HEK293 (cell line): ENCODE data around the gene PAPOLB.

Experiments
- CTCF ChIA-PET: fragments of 350-600 bp; formaldehyde crosslinking; extraction: SDS; loops from one replicate; lab custom pipeline; 2021; ENCODE audit warnings: antibody characterized with exemption; lab: Yijun Ruan, JAX
- POLR2A ChIA-PET: fragments of 300-600 bp; formaldehyde crosslinking; extraction: SDS; loops from one replicate; lab custom pipeline; 2020; ENCODE audit warnings: antibody characterized with exemption, inconsistent platforms; lab: Yijun Ruan, JAX
- H3K27ac ChIP-seq: fragments of 200-500 bp; sonication (Bioruptor generic); 2 replicates; pipeline ENCODE4 v1.5.1; 2014; ENCODE audit warnings: low read depth, low read length, control low read depth, inconsistent platforms; ENCODE audit errors: extremely low read depth
- H3K36me3 ChIP-seq, 2 experiments: fragments of 200-500 bp in 1 of 2; sonication (Bioruptor generic) in 1 of 2; 1 replicate in 1 of 2; 2 replicates in 1 of 2; pipeline ENCODE4 v1.5.1; 2014 to 2017; ENCODE audit warnings: inconsistent platforms in 2 of 2, low read length in 2 of 2; ENCODE audit not compliant: control insufficient read depth in 2 of 2, insufficient read depth in 1 of 2
- H3K4me1 ChIP-seq: fragments of 200-500 bp; sonication (Bioruptor generic); 2 replicates; pipeline ENCODE4 v1.5.1; 2014; ENCODE audit warnings: mild to moderate bottlenecking, low read length, inconsistent platforms; ENCODE audit not compliant: control insufficient read depth, insufficient read depth
- H3K4me3 ChIP-seq: 2 replicates; pipeline ENCODE4 v1.5.1; 2011; ENCODE audit warnings: low read depth, mild to moderate bottlenecking, control low read depth, low read length, moderate library complexity
- H3K9me3 ChIP-seq: fragments of 200-500 bp; sonication (Bioruptor generic); 2 replicates; pipeline ENCODE4 v1.5.1; 2014; ENCODE audit warnings: low read depth, low read length, inconsistent platforms; ENCODE audit not compliant: control insufficient read depth, insufficient read depth
- KLF10 ChIP-seq: fragments of 450-650 bp; IDR thresholded peaks from 2 replicates; pipeline ENCODE4 v1.5.1; 2018; ENCODE audit warnings: missing biosample characterization, mild to moderate bottlenecking, missing genetic modification characterization
- SP2 ChIP-seq: fragments of 450-650 bp; formaldehyde crosslinking; IDR thresholded peaks from 2 replicates; pipeline ENCODE4 v1.5.1; 2016; ENCODE audit warnings: missing biosample characterization, missing genetic modification characterization
- ZBTB10 ChIP-seq: fragments of 450-650 bp; formaldehyde crosslinking; IDR thresholded peaks from 2 replicates; pipeline ENCODE4 v1.5.1; 2016; ENCODE audit warnings: missing biosample characterization, missing genetic modification characterization
- ZBTB21 ChIP-seq: fragments of 450-650 bp; formaldehyde crosslinking; IDR thresholded peaks from 2 replicates; pipeline ENCODE4 v1.5.1; 2017; ENCODE audit warnings: missing biosample characterization, missing genetic modification characterization
- ZNF155 ChIP-seq: fragments of 450-650 bp; formaldehyde crosslinking; IDR thresholded peaks from 2 replicates; pipeline ENCODE4 v1.5.1; 2016; ENCODE audit warnings: missing biosample characterization, missing genetic modification characterization
- ZNF16 ChIP-seq: fragments of 450-650 bp; formaldehyde crosslinking; IDR thresholded peaks from 2 replicates; pipeline ENCODE4 v1.5.1; 2016; ENCODE audit warnings: low read depth, missing biosample characterization, missing genetic modification characterization
- ZNF184 ChIP-seq: fragments of 450-650 bp; IDR thresholded peaks from 2 replicates; pipeline ENCODE4 v1.5.1; 2018; ENCODE audit warnings: missing biosample characterization, mild to moderate bottlenecking, missing genetic modification characterization
- ZNF2 ChIP-seq: fragments of 450-650 bp; formaldehyde crosslinking; IDR thresholded peaks from 2 replicates; pipeline ENCODE4 v1.5.1; 2016; ENCODE audit warnings: missing biosample characterization, missing genetic modification characterization
- ZNF341 ChIP-seq: fragments of 450-650 bp; formaldehyde crosslinking; IDR thresholded peaks from 2 replicates; pipeline ENCODE4; 2016; ENCODE audit warnings: low read depth, missing biosample characterization, missing genetic modification characterization
- ZNF350 ChIP-seq: fragments of 450-650 bp; formaldehyde crosslinking; IDR thresholded peaks from 2 replicates; pipeline ENCODE4 v1.5.0; 2017; ENCODE audit warnings: missing biosample characterization, mild to moderate bottlenecking, missing genetic modification characterization
- ZNF473 ChIP-seq: fragments of 450-650 bp; formaldehyde crosslinking; IDR thresholded peaks from 2 replicates; pipeline ENCODE4 v1.5.1; 2017; ENCODE audit warnings: missing biosample characterization, missing genetic modification characterization
- ZNF513 ChIP-seq: fragments of 450-650 bp; IDR thresholded peaks from 2 replicates; pipeline ENCODE4 v1.5.1; 2018; ENCODE audit warnings: missing biosample characterization, missing genetic modification characterization
- ZNF521 ChIP-seq: fragments of 450-650 bp; formaldehyde crosslinking; IDR thresholded peaks from 2 replicates; pipeline ENCODE4 v1.5.1; 2017; ENCODE audit warnings: missing biosample characterization, mild to moderate bottlenecking, missing genetic modification characterization
- ZNF658 ChIP-seq: fragments of 450-650 bp; formaldehyde crosslinking; IDR thresholded peaks from 2 replicates; pipeline ENCODE4; 2016; ENCODE audit warnings: missing biosample characterization, missing genetic modification characterization
- ZNF677 ChIP-seq: fragments of 450-650 bp; IDR thresholded peaks from 2 replicates; pipeline ENCODE4 v1.5.0; 2018; ENCODE audit warnings: missing biosample characterization, mild to moderate bottlenecking, missing genetic modification characterization, moderate library complexity
- ZNF692 ChIP-seq: fragments of 450-650 bp; formaldehyde crosslinking; IDR thresholded peaks from 2 replicates; pipeline ENCODE4 v1.5.1; 2016; ENCODE audit warnings: missing biosample characterization, missing genetic modification characterization
- ZNF792 ChIP-seq: fragments of 450-650 bp; formaldehyde crosslinking; IDR thresholded peaks from 2 replicates; pipeline ENCODE4 v1.5.1; 2016; ENCODE audit warnings: missing biosample characterization, missing genetic modification characterization
- ZSCAN4 ChIP-seq: fragments of 450-650 bp; formaldehyde crosslinking; IDR thresholded peaks from 2 replicates; pipeline ENCODE4 v1.5.1; 2017; ENCODE audit warnings: missing biosample characterization, missing genetic modification characterization
- ZXDB ChIP-seq: fragments of 450-650 bp; formaldehyde crosslinking; IDR thresholded peaks from 2 replicates; pipeline ENCODE4 v1.5.1; 2016; ENCODE audit warnings: missing biosample characterization, missing genetic modification characterization
- TF ChIP-seq, protein P1 (sequence below): fragments of 450-650 bp; formaldehyde crosslinking; IDR thresholded peaks from 2 replicates; pipeline ENCODE4 v1.5.1; 2016; ENCODE audit warnings: missing biosample characterization, missing genetic modification characterization
- TF ChIP-seq, protein P2 (sequence below): fragments of 450-650 bp; formaldehyde crosslinking; IDR thresholded peaks from 2 replicates; pipeline ENCODE4 v1.5.1; 2016; ENCODE audit warnings: missing biosample characterization, missing genetic modification characterization
- TF ChIP-seq, protein P3 (sequence below): fragments of 450-650 bp; formaldehyde crosslinking; IDR thresholded peaks from 2 replicates; pipeline ENCODE4 v1.5.1; 2017; ENCODE audit warnings: missing biosample characterization, missing genetic modification characterization

The PAPOLB gene

DNA sequence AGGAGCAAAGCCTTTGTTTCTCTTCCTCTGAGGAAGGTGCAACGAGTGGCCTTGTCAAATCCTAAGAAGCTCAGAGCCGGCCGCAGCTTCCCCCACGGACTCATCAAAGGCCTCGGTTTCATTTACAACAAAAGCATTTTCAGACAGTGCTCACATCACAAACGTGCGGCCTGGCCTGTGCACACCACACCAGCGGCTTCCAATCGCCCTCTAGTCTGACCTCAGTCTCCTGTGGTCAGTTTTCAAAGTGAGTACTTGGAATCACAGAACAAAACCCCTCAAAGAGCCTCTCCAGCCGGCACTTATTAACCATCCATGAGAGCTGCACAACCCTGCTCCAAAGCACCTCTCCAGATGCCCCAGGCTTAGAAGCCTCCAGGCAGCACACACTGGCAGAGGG, 18.4 kb upstream of the PAPOLB start:
- no peak overlapping the region for H3K27ac ChIP-seq
- no peak for TF ChIP-seq ZNF155 (tag by site-specific recombination)
- no peak for TF ChIP-seq SP2 (tag by site-specific recombination)
- TF ChIP-seq, protein P1, sequence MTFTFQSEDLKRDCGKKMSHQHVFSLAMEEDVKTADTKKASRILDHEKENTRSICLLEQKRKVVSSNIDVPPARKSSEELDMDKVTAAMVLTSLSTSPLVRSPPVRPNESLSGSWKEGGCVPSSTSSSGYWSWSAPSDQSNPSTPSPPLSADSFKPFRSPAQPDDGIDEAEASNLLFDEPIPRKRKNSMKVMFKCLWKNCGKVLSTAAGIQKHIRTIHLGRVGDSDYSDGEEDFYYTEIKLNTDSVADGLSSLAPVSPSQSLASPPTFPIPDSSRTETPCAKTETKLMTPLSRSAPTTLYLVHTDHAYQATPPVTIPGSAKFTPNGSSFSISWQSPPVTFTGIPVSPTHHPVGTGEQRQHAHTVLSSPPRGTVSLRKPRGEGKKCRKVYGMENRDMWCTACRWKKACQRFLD (tag by site-specific recombination): no peak
- no peak for TF ChIP-seq ZNF658 (tag by site-specific recombination)
- TF ChIP-seq ZSCAN4 (tag by site-specific recombination): no peak
- TF ChIP-seq ZXDB: no peak
- no peak for TF ChIP-seq ZNF677 (tag by site-specific recombination)
- TF ChIP-seq, protein P2, sequence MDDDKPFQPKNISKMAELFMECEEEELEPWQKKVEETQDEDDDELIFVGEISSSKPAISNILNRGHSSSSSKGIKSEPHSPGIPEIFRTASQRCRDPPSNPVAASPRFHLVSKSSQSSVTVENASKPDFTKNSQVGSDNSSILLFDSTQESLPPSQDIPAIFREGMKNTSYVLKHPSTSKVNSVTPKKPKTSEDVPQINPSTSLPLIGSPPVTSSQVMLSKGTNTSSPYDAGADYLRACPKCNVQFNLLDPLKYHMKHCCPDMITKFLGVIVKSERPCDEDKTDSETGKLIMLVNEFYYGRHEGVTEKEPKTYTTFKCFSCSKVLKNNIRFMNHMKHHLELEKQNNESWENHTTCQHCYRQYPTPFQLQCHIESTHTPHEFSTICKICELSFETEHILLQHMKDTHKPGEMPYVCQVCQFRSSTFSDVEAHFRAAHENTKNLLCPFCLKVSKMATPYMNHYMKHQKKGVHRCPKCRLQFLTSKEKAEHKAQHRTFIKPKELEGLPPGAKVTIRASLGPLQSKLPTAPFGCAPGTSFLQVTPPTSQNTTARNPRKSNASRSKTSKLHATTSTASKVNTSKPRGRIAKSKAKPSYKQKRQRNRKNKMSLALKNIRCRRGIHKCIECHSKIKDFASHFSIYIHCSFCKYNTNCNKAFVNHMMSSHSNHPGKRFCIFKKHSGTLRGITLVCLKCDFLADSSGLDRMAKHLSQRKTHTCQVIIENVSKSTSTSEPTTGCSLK (tag by site-specific recombination): no peak
- no peak for TF ChIP-seq ZNF513 (tag by site-specific recombination)
- no peak for TF ChIP-seq ZNF341
- no peak for TF ChIP-seq ZNF350 (tag by site-specific recombination)
- TF ChIP-seq ZNF473: no peak
- TF ChIP-seq ZNF184: no peak
- TF ChIP-seq, protein P3, sequence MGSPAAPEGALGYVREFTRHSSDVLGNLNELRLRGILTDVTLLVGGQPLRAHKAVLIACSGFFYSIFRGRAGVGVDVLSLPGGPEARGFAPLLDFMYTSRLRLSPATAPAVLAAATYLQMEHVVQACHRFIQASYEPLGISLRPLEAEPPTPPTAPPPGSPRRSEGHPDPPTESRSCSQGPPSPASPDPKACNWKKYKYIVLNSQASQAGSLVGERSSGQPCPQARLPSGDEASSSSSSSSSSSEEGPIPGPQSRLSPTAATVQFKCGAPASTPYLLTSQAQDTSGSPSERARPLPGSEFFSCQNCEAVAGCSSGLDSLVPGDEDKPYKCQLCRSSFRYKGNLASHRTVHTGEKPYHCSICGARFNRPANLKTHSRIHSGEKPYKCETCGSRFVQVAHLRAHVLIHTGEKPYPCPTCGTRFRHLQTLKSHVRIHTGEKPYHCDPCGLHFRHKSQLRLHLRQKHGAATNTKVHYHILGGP: no peak
- TF ChIP-seq ZNF692: no peak
- TF ChIP-seq ZBTB21 (tag by site-specific recombination): no peak
- TF ChIP-seq, all 188 proteins: peak for 0
- CTCF ChIA-PET: interaction anchor here (0.5 kb wide), 1 partner anchor 184 kb away, joined by 3 read pairs; no protein-coding TSS in a partner anchor
- POLR2A ChIA-PET: no interaction called here
- H3K4me1 ChIP-seq: no peaks in the 10 kb centered on the region
- H3K9me3 ChIP-seq: no peaks in the 10 kb centered on the region
- peaks cover 0 to 10% of the 10 kb centered on the region in 2 experiments; a peak in 2 of 3 replicates for H3K36me3 ChIP-seq
- H3K4me3 ChIP-seq: no peak overlapping the region

- ChIA-PET CTCF (interaction anchor here (0.6 kb wide), 1 partner anchor 615 kb away, joined by 5 read pairs; no protein-coding TSS in a partner anchor), POLR2A (no interaction called here)
- Histone ChIP-seq H3K9me3 (no peaks in the 10 kb centered on the region), H3K36me3 (peaks cover 0 to 10% of the 10 kb centered on the region in 2 experiments; a peak in 2 of 3 replicates), H3K27ac (no peak overlapping the region), H3K4me1 (no peaks in the 10 kb centered on the region), H3K4me3 (no peak overlapping the region)
- TF ChIP-seq ZBTB10 (tag by site-specific recombination): no peak
- no peak for TF ChIP-seq ZNF658 (tag by site-specific recombination)
- no peak for TF ChIP-seq ZNF792 (tag by site-specific recombination)
- TF ChIP-seq ZNF16 (tag by site-specific recombination): no peak
- no peak for TF ChIP-seq ZNF521 (tag by site-specific recombination)
- no peak for TF ChIP-seq KLF10
- TF ChIP-seq ZNF2 (tag by site-specific recombination): no peak
These were observed 17.7 kb upstream of the PAPOLB start for GRCh38 chr7:4879396-4880081.
